GM18868 (cell line): ENCODE measurements around the gene SLC25A3.
"Not testable (repeated sequence)": the region's sequence is repeated elsewhere in the genome, so short reads cannot be mapped to it uniquely, and the experiment has no call there.

Source experiments
- ATAC-seq: cut with Tn5 transposase; IDR thresholded peaks from one replicate; pipeline ENCODE4 v1.9.1; 2021; ENCODE audit warnings: mild to moderate bottlenecking, moderate library complexity; ENCODE audit not compliant: unreplicated experiment

SLC25A3 gene

GRCh38 chr12:98593351-98594049 lies at the start of gene SLC25A3:
TSS of gene SLC25A3 (plus strand) at chr12:98593686. CDS start at chr12:98593979, 293 bp downstream.
- ATAC-seq, result peak; percentile 99

GRCh38 chr12:98543701-98544100 lies 49.8 kb upstream of the SLC25A3 start:
- ATAC-seq, result no peak

GRCh38 chr12:98544751-98545150 lies 48.7 kb upstream of the SLC25A3 start:
- no peak for ATAC-seq

- ATAC-seq, result no peak
Observed at GRCh38 chr12:98549371-98550110, 43.9 kb upstream of the SLC25A3 start.

- no peak for ATAC-seq
Observed at GRCh38 chr12:98551787-98552186, 41.7 kb upstream of the SLC25A3 start.

- not testable (repeated sequence) for ATAC-seq
Observed at GRCh38 chr12:98558097-98558496, 35.4 kb upstream of the SLC25A3 start.

- no peak for ATAC-seq
Observed at GRCh38 chr12:98559666-98560065, 33.8 kb upstream of the SLC25A3 start.

- no peak for ATAC-seq
Observed at GRCh38 chr12:98561846-98562245, 31.6 kb upstream of the SLC25A3 start.

GRCh38 chr12:98572010-98572409 lies 21.5 kb upstream of the SLC25A3 start:
- no peak for ATAC-seq

GRCh38 chr12:98574110-98574509 lies 19.4 kb upstream of the SLC25A3 start:
- no peak for ATAC-seq

GRCh38 chr12:98575013-98575412 lies 18.5 kb upstream of the SLC25A3 start:
- no peak for ATAC-seq

GRCh38 chr12:98576795-98577194 lies 16.7 kb upstream of the SLC25A3 start:
- not testable (repeated sequence) for ATAC-seq

GRCh38 chr12:98578392-98578791 lies 15.1 kb upstream of the SLC25A3 start:
- no peak for ATAC-seq

GRCh38 chr12:98578821-98579220 lies 14.7 kb upstream of the SLC25A3 start:
- ATAC-seq, result no peak

- ATAC-seq, result no peak
Observed at GRCh38 chr12:98579347-98579746, 14.1 kb upstream of the SLC25A3 start.

GRCh38 chr12:98579835-98580234 lies 13.7 kb upstream of the SLC25A3 start:
- ATAC-seq, result no peak

GRCh38 chr12:98580695-98581094 lies 12.8 kb upstream of the SLC25A3 start:
- ATAC-seq, result no peak

- ATAC-seq, result no peak
Observed at GRCh38 chr12:98581101-98581500, 12.4 kb upstream of the SLC25A3 start.

- no peak for ATAC-seq
Observed at GRCh38 chr12:98582093-98582492, 11.4 kb upstream of the SLC25A3 start.

- no peak for ATAC-seq
Observed at GRCh38 chr12:98587084-98587483, 6.4 kb upstream of the SLC25A3 start.

GRCh38 chr12:98591209-98591608 lies 2.3 kb upstream of the SLC25A3 start:
- no peak for ATAC-seq

- ATAC-seq, result no peak
Observed at GRCh38 chr12:98592825-98593322, 612 bp upstream of the SLC25A3 start.
